ENCODE results near the gene PRR27.

Gene PRR27

DNA sequence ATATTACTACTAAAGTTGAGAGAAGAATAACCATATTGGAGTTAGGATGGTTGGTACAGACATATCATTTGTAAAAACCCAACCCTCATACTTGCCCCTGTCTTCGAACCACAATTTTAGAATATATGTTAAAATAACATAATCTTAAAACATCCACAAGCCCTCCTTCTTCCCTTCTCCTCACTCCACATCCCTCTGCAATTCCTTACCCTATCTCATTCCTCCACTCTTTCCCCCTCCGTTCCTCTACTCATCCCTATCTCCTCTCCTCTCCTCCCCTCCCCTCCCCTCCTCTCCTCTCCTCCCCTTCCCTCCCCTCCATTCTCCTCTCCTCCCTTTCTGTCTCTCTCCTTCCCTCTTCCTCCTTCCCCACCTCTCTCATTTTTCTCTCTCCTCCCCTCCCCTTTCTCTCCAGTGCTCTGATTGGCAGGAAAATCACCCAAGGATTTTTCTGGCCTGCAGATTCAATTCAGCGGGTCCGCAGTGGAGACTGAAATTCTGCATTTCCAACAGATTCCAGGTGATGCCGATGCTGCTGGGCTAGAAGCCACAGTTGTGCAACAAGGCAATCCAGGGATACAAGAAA, 24.1 kb downstream of the PRR27 start:
- Histone ChIP-seq H3K4me1 (ENCODE audit: control insufficient read depth in 5 of 5, insufficient read depth in 5 of 5, low read length in 5 of 5) (peaks cover 0 to 4% (median 0%) of the 10 kb centered on the region in 5 donors), H3K9ac (ENCODE audit: low read length in 5 of 5) (no peak overlapping the region), H3K36me3 (ENCODE audit: control insufficient read depth in 5 of 5, insufficient read depth in 5 of 5, low read length in 5 of 5) (no peaks in the 10 kb centered on the region), H3K27me3 (ENCODE audit: control insufficient read depth in 5 of 5, insufficient read depth in 4 of 5, low read length in 5 of 5) (no peaks in the 10 kb centered on the region), H3K27ac (ENCODE audit: low read depth, low read length) (no peak overlapping the region), H3K4me3 (ENCODE audit: low read depth in 1 of 5, low read length in 5 of 5) (no peak overlapping the region), H3K9me3 (ENCODE audit: control insufficient read depth in 5 of 5, low read length in 5 of 5) (no peaks in the 10 kb centered on the region)

DNA sequence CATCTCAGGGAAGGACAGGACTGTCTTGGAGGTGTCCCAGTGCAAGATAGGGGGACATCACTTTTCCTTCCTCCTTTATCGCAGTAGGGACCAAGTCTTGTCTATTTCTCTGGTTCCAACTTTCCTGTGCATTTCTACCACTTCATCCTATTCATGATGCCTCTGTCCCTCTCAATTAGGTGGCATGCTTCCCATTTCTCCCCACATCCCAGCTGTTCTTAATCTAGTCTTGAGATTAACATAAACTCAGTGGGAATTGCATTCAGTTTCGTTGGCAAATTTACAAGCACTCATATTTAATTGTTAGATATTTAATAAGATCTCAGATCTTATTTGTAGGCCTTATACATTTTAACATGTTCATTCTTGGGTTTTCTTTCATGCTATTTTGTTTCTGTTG, 25.8 kb downstream of the PRR27 start:
- peaks cover 0 to 4% (median 0%) of the 10 kb centered on the region in 5 donors for H3K4me1 ChIP-seq (ENCODE audit: control insufficient read depth in 5 of 5, insufficient read depth in 5 of 5, low read length in 5 of 5)
- H3K27me3 ChIP-seq (ENCODE audit: control insufficient read depth in 5 of 5, insufficient read depth in 4 of 5, low read length in 5 of 5) = no peaks in the 10 kb centered on the region
- H3K9ac ChIP-seq (ENCODE audit: low read length in 5 of 5) = no peak overlapping the region
- no peak overlapping the region for H3K27ac ChIP-seq (ENCODE audit: low read depth, low read length)
- no peaks in the 10 kb centered on the region for H3K9me3 ChIP-seq (ENCODE audit: control insufficient read depth in 5 of 5, low read length in 5 of 5)
- H3K36me3 ChIP-seq (ENCODE audit: control insufficient read depth in 5 of 5, insufficient read depth in 5 of 5, low read length in 5 of 5) = no peaks in the 10 kb centered on the region
- no peak overlapping the region for H3K4me3 ChIP-seq (ENCODE audit: low read depth in 1 of 5, low read length in 5 of 5)

DNA sequence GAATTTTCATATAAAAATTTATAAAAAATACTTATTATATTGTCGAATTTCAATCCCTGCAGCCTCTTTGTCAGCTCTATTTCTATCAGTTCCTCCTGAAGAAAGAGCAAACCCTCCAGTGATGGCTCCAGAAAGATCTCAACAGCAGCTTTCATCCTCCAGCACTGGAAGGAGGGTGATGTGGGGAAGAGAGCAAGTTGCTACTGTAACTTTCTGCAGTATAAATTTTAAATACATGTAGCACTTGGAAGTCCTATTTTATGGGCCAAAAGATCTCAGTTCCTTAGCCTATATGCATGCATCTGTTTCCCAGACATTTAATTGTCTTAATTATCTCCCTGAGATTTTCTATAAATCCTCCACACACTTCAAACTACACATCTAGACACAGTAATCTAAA, 27.8 kb downstream of the PRR27 start:
- Histone ChIP-seq H3K27me3 (ENCODE audit: control insufficient read depth in 5 of 5, insufficient read depth in 4 of 5, low read length in 5 of 5) (no peaks in the 10 kb centered on the region), H3K36me3 (ENCODE audit: control insufficient read depth in 5 of 5, insufficient read depth in 5 of 5, low read length in 5 of 5) (no peaks in the 10 kb centered on the region), H3K27ac (ENCODE audit: low read depth, low read length) (no peak overlapping the region), H3K9me3 (ENCODE audit: control insufficient read depth in 5 of 5, low read length in 5 of 5) (no peaks in the 10 kb centered on the region), H3K4me1 (ENCODE audit: control insufficient read depth in 5 of 5, insufficient read depth in 5 of 5, low read length in 5 of 5) (peaks cover 0 to 4% (median 0%) of the 10 kb centered on the region in 5 donors), H3K9ac (ENCODE audit: low read length in 5 of 5) (no peak overlapping the region), H3K4me3 (ENCODE audit: low read depth in 1 of 5, low read length in 5 of 5) (no peak overlapping the region)

DNA sequence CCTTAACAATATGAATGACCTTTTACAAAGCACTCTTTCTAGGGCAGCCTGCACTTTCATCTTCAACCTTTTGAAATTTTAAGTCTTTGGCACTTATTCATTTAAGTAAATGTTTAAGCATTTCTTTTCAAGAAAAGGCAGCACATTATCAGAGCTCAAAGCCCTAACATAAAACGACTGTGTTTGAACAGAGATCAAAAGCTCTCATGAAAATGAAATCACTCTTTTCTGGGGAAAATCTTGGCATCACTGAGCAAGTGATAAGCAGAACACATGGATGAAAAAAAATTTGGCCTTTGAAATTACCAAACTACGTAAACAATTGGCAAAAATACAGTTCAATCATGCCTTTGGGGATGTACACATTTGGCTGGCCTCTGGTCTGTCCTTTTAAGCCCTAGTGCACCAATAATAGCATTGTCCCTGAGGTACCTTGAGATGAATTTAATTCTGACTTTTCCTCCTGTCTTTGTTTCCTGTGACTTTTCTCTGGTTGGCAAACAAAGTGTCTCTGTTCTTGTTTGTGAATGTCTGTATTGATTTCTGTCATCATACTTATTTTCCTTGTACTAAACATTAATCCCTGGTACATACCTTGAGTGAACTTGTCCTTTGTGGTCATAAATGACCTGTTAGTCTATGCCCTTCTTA, 28.6 kb downstream of the PRR27 start:
- Histone ChIP-seq H3K9me3 (ENCODE audit: control insufficient read depth in 5 of 5, low read length in 5 of 5) (no peaks in the 10 kb centered on the region), H3K27ac (ENCODE audit: low read depth, low read length) (no peak overlapping the region)

DNA sequence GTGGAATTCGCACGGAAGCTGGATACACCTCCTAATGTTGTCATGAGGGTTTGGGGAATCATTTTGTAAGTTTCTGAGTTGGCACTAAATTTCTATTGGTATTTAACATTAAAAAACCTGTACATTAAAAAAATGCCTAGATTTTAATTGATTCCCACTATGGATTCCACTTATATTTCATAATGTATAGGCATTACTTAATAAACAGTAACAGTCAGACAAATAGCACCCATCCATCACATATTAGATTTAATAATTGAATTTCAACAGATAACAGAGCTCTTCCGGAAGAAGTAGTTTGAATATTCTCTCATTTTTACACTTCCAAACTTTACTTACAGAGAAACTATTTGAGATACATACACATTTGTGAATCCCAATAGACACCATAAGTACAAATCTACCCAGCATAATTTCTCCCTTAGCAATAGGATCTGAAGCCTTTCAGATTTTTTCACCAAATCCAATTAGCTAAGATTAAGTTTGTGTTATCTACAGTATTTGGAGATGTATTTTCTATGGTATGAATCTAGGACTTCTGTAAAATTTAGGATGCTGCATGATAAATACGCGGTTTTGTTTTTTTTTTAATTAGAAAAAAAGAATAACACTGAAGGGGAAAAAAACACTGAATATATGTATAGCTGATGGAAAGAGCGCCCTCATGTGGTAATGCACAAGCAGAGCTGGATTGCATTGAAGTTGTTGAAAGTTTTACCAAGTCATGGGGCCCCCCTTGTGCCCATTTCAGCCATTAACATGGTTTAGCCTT, 29.3 kb downstream of the PRR27 start:
- H3K4me3 ChIP-seq (ENCODE audit: low read depth in 1 of 5, low read length in 5 of 5) = no peak overlapping the region
- H3K36me3 ChIP-seq (ENCODE audit: control insufficient read depth in 5 of 5, insufficient read depth in 5 of 5, low read length in 5 of 5) = no peaks in the 10 kb centered on the region
- no peaks in the 10 kb centered on the region for H3K27me3 ChIP-seq (ENCODE audit: control insufficient read depth in 5 of 5, insufficient read depth in 4 of 5, low read length in 5 of 5)
- peaks cover 0 to 4% (median 0%) of the 10 kb centered on the region in 5 donors for H3K4me1 ChIP-seq (ENCODE audit: control insufficient read depth in 5 of 5, insufficient read depth in 5 of 5, low read length in 5 of 5)
- no peak overlapping the region for H3K27ac ChIP-seq (ENCODE audit: low read depth, low read length)
- H3K9ac ChIP-seq (ENCODE audit: low read length in 5 of 5) = no peak overlapping the region
- no peaks in the 10 kb centered on the region for H3K9me3 ChIP-seq (ENCODE audit: control insufficient read depth in 5 of 5, low read length in 5 of 5)

More for the DNA sequence above, 28.6 kb downstream of the PRR27 start:
- Histone ChIP-seq H3K9ac (ENCODE audit: low read length in 5 of 5) (no peak overlapping the region), H3K36me3 (ENCODE audit: control insufficient read depth in 5 of 5, insufficient read depth in 5 of 5, low read length in 5 of 5) (no peaks in the 10 kb centered on the region), H3K4me3 (ENCODE audit: low read depth in 1 of 5, low read length in 5 of 5) (no peak overlapping the region), H3K27me3 (ENCODE audit: control insufficient read depth in 5 of 5, insufficient read depth in 4 of 5, low read length in 5 of 5) (no peaks in the 10 kb centered on the region), H3K4me1 (ENCODE audit: control insufficient read depth in 5 of 5, insufficient read depth in 5 of 5, low read length in 5 of 5) (peaks cover 0 to 4% (median 0%) of the 10 kb centered on the region in 5 donors)

DNA sequence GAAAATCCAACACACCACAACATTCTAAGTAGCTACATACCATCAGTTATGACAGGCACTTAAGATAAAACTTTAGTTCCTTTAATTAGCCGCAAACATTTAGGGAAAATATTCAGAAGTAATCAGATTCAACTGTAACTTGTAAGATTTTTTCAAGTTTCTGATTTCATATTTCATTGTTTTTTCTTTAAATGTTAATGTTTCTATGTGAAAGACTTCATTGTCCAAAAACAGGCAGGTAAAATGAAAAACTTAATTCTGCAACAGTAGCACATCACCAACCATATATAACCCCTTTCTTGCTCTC, 29.9 kb downstream of the PRR27 start:
- Histone ChIP-seq H3K9me3 (ENCODE audit: control insufficient read depth in 5 of 5, low read length in 5 of 5) (no peaks in the 10 kb centered on the region), H3K27ac (ENCODE audit: low read depth, low read length) (no peak overlapping the region)

DNA sequence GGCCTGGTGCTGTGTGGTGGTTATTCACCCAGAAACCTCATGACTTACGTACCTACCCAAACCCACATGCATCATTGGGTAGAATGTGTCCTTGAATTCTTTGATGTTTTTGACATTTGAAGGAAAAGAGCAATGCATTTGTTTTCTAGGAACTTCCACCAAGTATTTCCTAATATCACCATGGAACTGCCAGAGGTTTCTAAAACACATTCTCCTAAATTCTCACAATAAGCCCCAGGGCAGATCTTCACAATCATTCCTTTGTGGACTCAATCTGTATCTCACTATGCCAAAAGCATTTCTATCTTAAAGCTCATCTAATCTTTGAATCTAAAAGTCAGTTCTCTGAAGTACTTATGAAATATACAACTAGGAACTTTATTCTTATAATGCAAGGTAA, 33.2 kb downstream of the PRR27 start:
- Histone ChIP-seq H3K27ac (ENCODE audit: low read depth, low read length) (no peak overlapping the region), H3K9me3 (ENCODE audit: control insufficient read depth in 5 of 5, low read length in 5 of 5) (no peaks in the 10 kb centered on the region), H3K4me1 (ENCODE audit: control insufficient read depth in 5 of 5, insufficient read depth in 5 of 5, low read length in 5 of 5) (peaks cover 0 to 4% (median 0%) of the 10 kb centered on the region in 5 donors), H3K36me3 (ENCODE audit: control insufficient read depth in 5 of 5, insufficient read depth in 5 of 5, low read length in 5 of 5) (no peaks in the 10 kb centered on the region), H3K4me3 (ENCODE audit: low read depth in 1 of 5, low read length in 5 of 5) (no peak overlapping the region), H3K27me3 (ENCODE audit: control insufficient read depth in 5 of 5, insufficient read depth in 4 of 5, low read length in 5 of 5) (no peaks in the 10 kb centered on the region), H3K9ac (ENCODE audit: low read length in 5 of 5) (no peak overlapping the region)

More for the DNA sequence above, 29.9 kb downstream of the PRR27 start:
- no peaks in the 10 kb centered on the region for H3K27me3 ChIP-seq (ENCODE audit: control insufficient read depth in 5 of 5, insufficient read depth in 4 of 5, low read length in 5 of 5)
- H3K4me1 ChIP-seq (ENCODE audit: control insufficient read depth in 5 of 5, insufficient read depth in 5 of 5, low read length in 5 of 5) = peaks cover 0 to 4% (median 0%) of the 10 kb centered on the region in 5 donors
- no peak overlapping the region for H3K4me3 ChIP-seq (ENCODE audit: low read depth in 1 of 5, low read length in 5 of 5)
- H3K9ac ChIP-seq (ENCODE audit: low read length in 5 of 5) = no peak overlapping the region
- H3K36me3 ChIP-seq (ENCODE audit: control insufficient read depth in 5 of 5, insufficient read depth in 5 of 5, low read length in 5 of 5) = no peaks in the 10 kb centered on the region

DNA sequence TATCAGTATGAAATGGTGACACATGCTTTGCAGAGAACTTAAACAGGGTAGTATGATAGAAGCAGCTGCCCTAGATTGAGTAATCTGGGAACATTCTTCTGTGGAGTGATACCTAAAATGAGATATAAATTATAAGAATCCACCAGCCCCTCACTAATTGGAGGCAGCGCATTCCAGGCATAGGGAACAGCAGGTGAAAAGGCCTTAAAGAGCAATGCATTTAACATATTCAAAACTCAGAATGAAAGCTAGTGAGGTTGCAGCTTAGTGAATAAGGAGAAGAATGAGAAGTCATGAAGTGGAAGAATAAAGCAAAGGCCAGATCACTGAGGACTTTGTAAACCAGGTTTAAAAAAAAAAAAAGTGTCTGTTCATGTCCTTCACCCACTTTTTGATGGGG, 36.5 kb downstream of the PRR27 start:
- H3K27ac ChIP-seq (ENCODE audit: low read depth, low read length) = no peak overlapping the region
- no peaks in the 10 kb centered on the region for H3K27me3 ChIP-seq (ENCODE audit: control insufficient read depth in 5 of 5, insufficient read depth in 4 of 5, low read length in 5 of 5)
- no peaks in the 10 kb centered on the region for H3K36me3 ChIP-seq (ENCODE audit: control insufficient read depth in 5 of 5, insufficient read depth in 5 of 5, low read length in 5 of 5)
- no peak overlapping the region for H3K9ac ChIP-seq (ENCODE audit: low read length in 5 of 5)
- no peak overlapping the region for H3K4me3 ChIP-seq (ENCODE audit: low read depth in 1 of 5, low read length in 5 of 5)
- no peaks in the 10 kb centered on the region for H3K9me3 ChIP-seq (ENCODE audit: control insufficient read depth in 5 of 5, low read length in 5 of 5)
- H3K4me1 ChIP-seq (ENCODE audit: control insufficient read depth in 5 of 5, insufficient read depth in 5 of 5, low read length in 5 of 5) = no peaks in the 10 kb centered on the region

DNA sequence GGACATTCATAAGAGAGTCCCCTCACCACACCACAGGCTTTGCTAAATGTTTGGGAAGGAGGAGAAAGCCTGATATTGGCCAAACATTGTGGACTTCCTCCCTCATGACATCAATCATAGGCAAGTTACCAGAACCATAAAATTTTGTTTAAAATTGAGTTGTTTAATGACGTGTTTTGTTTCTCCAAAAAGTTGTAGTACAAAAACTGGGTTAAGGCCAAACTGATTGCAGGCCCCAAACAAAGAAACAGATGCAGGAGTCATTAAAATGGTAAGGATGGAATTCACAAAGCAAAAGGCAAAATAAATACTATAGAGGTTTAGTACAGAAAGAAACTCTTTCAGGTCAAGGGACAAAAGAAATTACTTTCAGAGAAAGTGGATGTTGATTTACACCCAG, 37.6 kb downstream of the PRR27 start:
- H3K36me3 ChIP-seq (ENCODE audit: control insufficient read depth in 5 of 5, insufficient read depth in 5 of 5, low read length in 5 of 5) = no peaks in the 10 kb centered on the region
- H3K27ac ChIP-seq (ENCODE audit: low read depth, low read length) = no peak overlapping the region
- H3K27me3 ChIP-seq (ENCODE audit: control insufficient read depth in 5 of 5, insufficient read depth in 4 of 5, low read length in 5 of 5) = no peaks in the 10 kb centered on the region
- H3K4me1 ChIP-seq (ENCODE audit: control insufficient read depth in 5 of 5, insufficient read depth in 5 of 5, low read length in 5 of 5) = no peaks in the 10 kb centered on the region
- no peaks in the 10 kb centered on the region for H3K9me3 ChIP-seq (ENCODE audit: control insufficient read depth in 5 of 5, low read length in 5 of 5)
- no peak overlapping the region for H3K4me3 ChIP-seq (ENCODE audit: low read depth in 1 of 5, low read length in 5 of 5)
- no peak overlapping the region for H3K9ac ChIP-seq (ENCODE audit: low read length in 5 of 5)

DNA sequence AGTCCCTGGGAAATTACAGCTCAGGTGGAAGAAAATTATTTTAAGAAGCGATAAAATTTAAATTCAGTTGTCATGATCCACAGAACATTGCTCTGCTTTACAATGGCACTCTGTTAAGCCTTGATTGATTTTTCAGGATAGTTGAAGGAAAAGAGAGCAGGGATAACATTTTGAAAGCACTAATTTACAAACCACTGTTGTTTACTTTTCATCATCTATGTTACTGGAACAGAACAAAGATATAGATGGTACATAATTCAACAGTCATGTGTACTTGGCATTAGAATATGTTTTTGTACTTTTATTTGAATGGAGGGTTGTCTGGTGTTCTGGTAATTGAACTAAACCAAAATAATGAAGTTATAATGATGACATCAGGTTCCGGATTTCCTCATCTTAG, 38.9 kb downstream of the PRR27 start:
- H3K4me1 ChIP-seq (ENCODE audit: control insufficient read depth in 5 of 5, insufficient read depth in 5 of 5, low read length in 5 of 5) = no peaks in the 10 kb centered on the region
- no peaks in the 10 kb centered on the region for H3K27me3 ChIP-seq (ENCODE audit: control insufficient read depth in 5 of 5, insufficient read depth in 4 of 5, low read length in 5 of 5)
- no peak overlapping the region for H3K4me3 ChIP-seq (ENCODE audit: low read depth in 1 of 5, low read length in 5 of 5)
- H3K9me3 ChIP-seq (ENCODE audit: control insufficient read depth in 5 of 5, low read length in 5 of 5) = no peaks in the 10 kb centered on the region
- no peak overlapping the region for H3K9ac ChIP-seq (ENCODE audit: low read length in 5 of 5)
- H3K36me3 ChIP-seq (ENCODE audit: control insufficient read depth in 5 of 5, insufficient read depth in 5 of 5, low read length in 5 of 5) = no peaks in the 10 kb centered on the region
- no peak overlapping the region for H3K27ac ChIP-seq (ENCODE audit: low read depth, low read length)

All from subcutaneous abdominal adipose tissue (tissue), 5 donors.